Tibial nerve (tissue), 4 donors: ENCODE measurements around the gene IGHMBP2. TPM values are rescaled to one million over a fixed set of nuclear protein-coding genes. Genes with fewer than 3 reads are reported as not detected.

ENCODE experiments used
- DNase-seq, 2 donors: peaks; one replicate each; pipeline ENCODE4 v3.0.0-alpha.2; 2019; ENCODE audit warnings: low spot score in 2 of 2
- H3K27ac ChIP-seq, 4 donors: fragments of 200-600 bp; sonication (generic) in 3 of 4; one replicate each; pipeline ENCODE4 v1.5.1; 2017 to 2019; ENCODE audit warnings: mild to moderate bottlenecking in 1 of 4
- H3K27me3 ChIP-seq, 2 donors: fragments of 200-600 bp; sonication (generic) in 1 of 2; one replicate each; pipeline versions ENCODE4 v1.5.1 to v1.6.0; 2017 to 2019
- H3K36me3 ChIP-seq, 3 donors: fragments of 200-600 bp; sonication (generic); one replicate each; pipeline ENCODE4 v1.5.1; 2018 to 2019
- H3K4me1 ChIP-seq, 4 donors: fragments of 200-600 bp; sonication (generic) in 3 of 4; one replicate each; pipeline ENCODE4 v1.5.1; 2017 to 2019
- H3K4me3 ChIP-seq, 4 donors: fragments of 200-600 bp; sonication (generic) in 3 of 4; one replicate each; pipeline ENCODE4 v1.5.1; 2017 to 2019; ENCODE audit warnings: mild to moderate bottlenecking in 1 of 4, moderate library complexity in 1 of 4
- H3K9me3 ChIP-seq, 4 donors: fragments of 200-600 bp; sonication (generic) in 3 of 4; one replicate each; pipeline ENCODE4 v1.5.1; 2017 to 2019
- EP300 ChIP-seq, 2 donors: sonication (generic); formaldehyde crosslinking; IDR thresholded peaks; one replicate each; pipeline ENCODE4 v1.6.1; 2017; ENCODE audit warnings: antibody characterized with exemption in 2 of 2, mild to moderate bottlenecking in 1 of 2
- POLR2A ChIP-seq, 2 donors: fragments of 450-650 bp; IDR thresholded peaks; one replicate each; pipeline ENCODE4 v1.6.1; 2017; ENCODE audit warnings: antibody characterized with exemption in 2 of 2, mild to moderate bottlenecking in 2 of 2, moderate library complexity in 2 of 2
- WGBS, 2 donors: methylation state at CpG; one replicate each; pipeline ENCODE4 v1.1.5; 2018; 5-methylcytosine and 5-hydroxymethylcytosine counted together
- total RNA-seq, 4 donors: library from RNA; depleted of rRNA; stranded (reverse); fragments of >200 nt; gene quantifications; one replicate each; pipeline ENCODE4 v1.1.0, GENCODE V29; 2016
- TF ChIP-seq, protein P1 (sequence below), 5 experiments: fragments of 200-600 bp in 3 of 5; fragments of 450-650 bp in 2 of 5; sonication (generic) in 3 of 5; IDR thresholded peaks; one replicate each; pipeline ENCODE4 v1.5.1; 2016 to 2019; ENCODE audit warnings: antibody characterized with exemption in 5 of 5, mild to moderate bottlenecking in 3 of 5, moderate library complexity in 2 of 5

IGHMBP2 gene
- total RNA-seq, 4 donors from 2014 or later, result 12.9 to 29.4 (median 22.3) TPM

DNA sequence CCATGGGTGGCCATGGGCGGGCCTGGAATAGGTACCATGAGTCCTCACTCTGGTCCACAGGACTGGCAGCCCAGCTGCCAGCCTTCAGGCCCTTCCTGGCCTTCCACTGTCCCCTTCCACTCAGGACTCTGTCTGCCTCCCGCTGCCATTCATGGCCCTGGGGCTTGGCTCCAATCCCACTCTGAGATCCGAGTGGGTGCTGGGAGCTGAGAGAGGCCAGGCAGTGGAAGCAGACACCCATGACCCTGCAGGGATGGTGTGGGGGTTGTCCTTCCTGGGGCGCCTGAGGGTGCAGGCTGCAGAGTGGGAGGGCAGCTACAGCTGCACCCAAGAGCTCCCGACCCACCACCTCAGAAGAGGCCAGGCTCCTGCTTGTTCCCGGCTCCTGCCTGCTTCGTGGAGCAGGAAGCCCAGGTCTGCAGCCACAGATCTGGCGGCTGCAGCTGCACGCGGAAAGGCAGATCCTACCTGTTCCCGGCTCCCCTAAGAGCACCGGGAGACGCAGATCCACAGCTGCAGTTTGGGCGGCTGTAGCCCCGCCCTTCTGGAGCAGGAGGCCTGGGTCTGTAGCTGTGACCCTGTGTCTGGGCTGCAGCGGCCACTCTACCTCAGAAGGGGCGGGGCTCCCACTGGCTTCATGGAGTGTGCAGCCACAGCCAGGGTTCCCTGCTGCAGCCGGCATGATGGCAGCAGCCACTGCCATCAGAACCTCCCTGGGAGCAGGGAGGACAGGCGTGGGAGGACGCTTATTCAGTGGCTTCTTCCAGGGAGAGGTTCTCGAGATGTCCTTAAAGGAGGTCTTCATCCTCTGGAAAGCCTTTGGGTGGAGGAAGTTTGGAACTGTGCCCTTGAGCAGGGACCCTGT, 27.5 kb downstream of the IGHMBP2 start:
- TF ChIP-seq, protein P1, sequence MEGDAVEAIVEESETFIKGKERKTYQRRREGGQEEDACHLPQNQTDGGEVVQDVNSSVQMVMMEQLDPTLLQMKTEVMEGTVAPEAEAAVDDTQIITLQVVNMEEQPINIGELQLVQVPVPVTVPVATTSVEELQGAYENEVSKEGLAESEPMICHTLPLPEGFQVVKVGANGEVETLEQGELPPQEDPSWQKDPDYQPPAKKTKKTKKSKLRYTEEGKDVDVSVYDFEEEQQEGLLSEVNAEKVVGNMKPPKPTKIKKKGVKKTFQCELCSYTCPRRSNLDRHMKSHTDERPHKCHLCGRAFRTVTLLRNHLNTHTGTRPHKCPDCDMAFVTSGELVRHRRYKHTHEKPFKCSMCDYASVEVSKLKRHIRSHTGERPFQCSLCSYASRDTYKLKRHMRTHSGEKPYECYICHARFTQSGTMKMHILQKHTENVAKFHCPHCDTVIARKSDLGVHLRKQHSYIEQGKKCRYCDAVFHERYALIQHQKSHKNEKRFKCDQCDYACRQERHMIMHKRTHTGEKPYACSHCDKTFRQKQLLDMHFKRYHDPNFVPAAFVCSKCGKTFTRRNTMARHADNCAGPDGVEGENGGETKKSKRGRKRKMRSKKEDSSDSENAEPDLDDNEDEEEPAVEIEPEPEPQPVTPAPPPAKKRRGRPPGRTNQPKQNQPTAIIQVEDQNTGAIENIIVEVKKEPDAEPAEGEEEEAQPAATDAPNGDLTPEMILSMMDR (IDR thresholded peaks at IDR 0.05), result no peak
- TF ChIP-seq EP300 (IDR thresholded peaks at IDR 0.05) (no peak), POLR2A (IDR thresholded peaks at IDR 0.05) (no peak)
- H3K27me3 ChIP-seq, result no peaks in the 10 kb centered on the region
- no peak overlapping the region for H3K27ac ChIP-seq
- H3K4me1 ChIP-seq, result peaks cover 0 to 12% (median 0%) of the 10 kb centered on the region in 4 donors
- DNase-seq, result no peak
- peaks cover 0 to 3% (median under 1%) of the 10 kb centered on the region in 4 donors for H3K9me3 ChIP-seq
- WGBS, 2 donors, result 92% methylated on average over 14 to 17 of the region's 21 CpGs
- H3K4me3 ChIP-seq, result no peak overlapping the region
- H3K36me3 ChIP-seq, result peaks cover 0 to 99% (median 40%) of the 10 kb centered on the region in 3 donors

DNA sequence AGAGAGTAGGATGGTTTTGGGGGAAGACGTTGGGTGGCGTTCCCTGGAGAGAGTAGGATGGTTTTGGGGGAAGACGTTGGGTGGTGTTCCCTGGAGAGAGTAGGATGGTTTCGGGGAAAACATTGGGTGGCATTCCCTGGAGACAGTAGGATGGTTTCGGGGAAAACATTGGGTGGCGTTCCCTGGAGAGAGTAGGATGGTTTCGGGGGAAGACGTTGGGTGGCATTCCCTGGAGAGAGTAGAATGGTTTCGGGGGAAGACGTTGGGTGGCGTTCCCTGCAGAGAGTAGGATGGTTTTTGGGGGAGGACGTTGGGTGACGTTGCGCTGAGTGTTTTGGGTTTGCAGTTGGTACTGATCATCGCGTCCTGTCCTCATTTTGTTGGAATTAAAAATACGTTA, 28.2 kb downstream of the IGHMBP2 start:
- no peak for DNase-seq
- Histone ChIP-seq H3K36me3 (peaks cover 0 to 99% (median 40%) of the 10 kb centered on the region in 3 donors), H3K27ac (no peak overlapping the region), H3K4me3 (no peak overlapping the region), H3K27me3 (no peaks in the 10 kb centered on the region), H3K9me3 (no peaks in the 10 kb centered on the region), H3K4me1 (peaks cover 0 to 12% (median 0%) of the 10 kb centered on the region in 4 donors)
- no peak for TF ChIP-seq POLR2A (IDR thresholded peaks at IDR 0.05)
- TF ChIP-seq, protein P1 (IDR thresholded peaks at IDR 0.05), result no peak
- TF ChIP-seq EP300 (IDR thresholded peaks at IDR 0.05), result no peak
- 87 to 88% methylated on average over 17 of the region's 17 CpGs for WGBS, 2 donors

DNA sequence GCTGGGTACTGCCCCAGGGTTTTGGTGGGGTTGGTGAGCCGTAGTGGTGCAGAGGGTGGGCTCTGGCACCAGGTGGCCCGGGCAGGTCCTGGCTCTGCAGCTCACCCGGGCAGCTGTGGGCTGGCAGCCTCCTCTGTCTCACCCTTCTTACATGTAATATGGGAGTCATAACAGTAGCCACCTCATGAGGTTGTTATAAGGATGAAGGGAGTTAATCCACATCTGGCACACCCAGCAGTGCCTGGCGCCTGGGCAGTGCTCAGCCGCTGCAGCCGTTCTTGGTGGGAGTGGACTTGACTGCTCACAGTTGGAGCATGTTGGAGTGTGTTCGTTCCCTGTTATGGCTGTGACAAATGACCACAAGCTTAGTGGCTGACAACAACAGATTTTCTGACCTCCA, 28.7 kb downstream of the IGHMBP2 start:
- H3K36me3 ChIP-seq, result peaks cover 0 to 99% (median 40%) of the 10 kb centered on the region in 3 donors
- TF ChIP-seq EP300 (IDR thresholded peaks at IDR 0.05), result no peak
- H3K4me3 ChIP-seq, result no peak overlapping the region
- no peak overlapping the region for H3K27ac ChIP-seq
- 85 to 90% methylated on average over 6 to 7 of the region's 7 CpGs for WGBS, 2 donors
- peaks cover 0 to 12% (median 0%) of the 10 kb centered on the region in 4 donors for H3K4me1 ChIP-seq
- DNase-seq, result no peak
- no peaks in the 10 kb centered on the region for H3K27me3 ChIP-seq
- H3K9me3 ChIP-seq, result no peaks in the 10 kb centered on the region

DNA sequence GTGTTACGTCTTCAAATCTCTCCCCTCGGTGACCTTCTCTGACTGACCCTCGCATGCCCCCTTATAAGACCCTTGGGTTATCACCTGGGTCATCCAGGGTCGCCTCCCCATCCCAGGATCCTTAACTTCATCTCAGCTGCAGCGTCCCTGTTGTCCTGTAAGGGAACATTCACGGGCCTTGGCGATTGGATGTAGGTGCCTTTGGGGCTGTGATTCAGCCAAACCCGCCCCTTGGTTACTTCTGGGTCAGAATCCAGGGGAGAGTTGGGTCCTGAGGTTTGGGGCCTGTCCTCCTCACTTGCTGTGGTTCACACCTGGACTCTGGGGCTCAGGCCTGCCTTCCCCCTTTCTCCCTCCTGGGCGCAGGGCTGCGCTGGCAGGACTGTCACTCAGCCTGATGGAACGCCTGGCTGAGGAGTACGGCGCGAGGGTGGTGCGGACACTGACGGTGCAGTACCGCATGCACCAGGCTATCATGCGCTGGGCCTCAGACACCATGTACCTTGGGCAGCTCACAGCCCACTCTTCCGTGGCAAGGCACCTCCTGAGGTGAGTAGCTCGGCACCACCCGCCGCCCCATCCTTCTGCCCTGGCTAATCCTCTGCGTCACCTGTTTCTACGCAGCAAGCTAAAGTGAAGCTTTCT, 29.4 kb downstream of the IGHMBP2 start:
- H3K9me3 ChIP-seq, result no peaks in the 10 kb centered on the region
- no peak overlapping the region for H3K4me3 ChIP-seq
- peaks cover 0 to 5% (median 0%) of the 10 kb centered on the region in 4 donors for H3K4me1 ChIP-seq
- peaks cover 0 to 100% (median 40%) of the 10 kb centered on the region in 3 donors for H3K36me3 ChIP-seq
- TF ChIP-seq POLR2A (IDR thresholded peaks at IDR 0.05), result no peak
- TF ChIP-seq, protein P1 (IDR thresholded peaks at IDR 0.05), result no peak
- no peak for TF ChIP-seq EP300 (IDR thresholded peaks at IDR 0.05)
- 92 to 94% methylated on average over 23 to 24 of the region's 24 CpGs for WGBS, 2 donors
- no peak overlapping the region for H3K27ac ChIP-seq
- no peak for DNase-seq
- no peaks in the 10 kb centered on the region for H3K27me3 ChIP-seq

DNA sequence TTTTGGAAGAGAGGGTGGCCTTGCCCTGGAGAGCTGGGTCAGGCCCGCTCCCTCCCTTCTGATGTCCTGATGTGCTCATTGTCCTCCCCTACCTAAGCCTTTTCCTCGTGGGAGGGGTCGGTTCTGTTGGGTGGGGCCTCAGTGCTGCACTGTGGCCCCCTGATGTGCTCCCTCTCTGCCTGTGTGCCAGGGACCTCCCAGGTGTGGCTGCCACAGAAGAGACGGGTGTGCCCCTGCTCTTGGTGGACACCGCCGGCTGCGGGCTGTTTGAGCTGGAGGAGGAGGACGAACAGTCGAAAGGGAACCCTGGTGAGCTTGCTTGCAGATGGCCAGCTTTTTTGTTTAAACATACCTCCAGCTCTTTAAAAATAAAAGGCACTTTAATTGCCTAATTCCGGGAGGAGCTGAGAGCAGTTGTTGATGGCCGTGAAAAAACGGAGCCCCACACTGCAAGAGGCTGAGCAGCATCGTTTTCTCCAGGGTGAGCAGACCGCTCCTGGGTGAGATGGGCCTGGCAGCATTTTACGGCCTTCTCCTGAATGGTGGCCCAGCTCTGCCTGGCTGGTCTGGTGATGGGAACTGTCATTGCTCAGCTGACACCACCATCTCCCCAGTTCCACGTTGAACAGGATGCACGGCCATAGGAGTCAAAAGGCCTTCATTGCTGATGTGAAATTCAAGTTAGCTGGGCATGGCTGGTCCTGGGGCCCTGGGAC, 30.1 kb downstream of the IGHMBP2 start:
- H3K9me3 ChIP-seq, result no peaks in the 10 kb centered on the region
- H3K4me3 ChIP-seq, result no peak overlapping the region
- peaks cover 0 to 100% (median 40%) of the 10 kb centered on the region in 3 donors for H3K36me3 ChIP-seq
- no peak for DNase-seq
- H3K27ac ChIP-seq, result no peak overlapping the region
- H3K27me3 ChIP-seq, result no peaks in the 10 kb centered on the region
- 73% methylated on average over 16 to 17 of the region's 17 CpGs for WGBS, 2 donors
- no peaks in the 10 kb centered on the region for H3K4me1 ChIP-seq
- TF ChIP-seq, protein P1 (IDR thresholded peaks at IDR 0.05), result no peak
- TF ChIP-seq POLR2A (IDR thresholded peaks at IDR 0.05), result no peak
- no peak for TF ChIP-seq EP300 (IDR thresholded peaks at IDR 0.05)
